Liver (tissue), 9 donors: ENCODE results near the gene FASTK. TPM values are rescaled to one million over a fixed set of nuclear protein-coding genes. Genes with fewer than 3 reads are reported as not detected.

Experiments used
- DNase-seq: peaks from one replicate; pipeline ENCODE4 v3.0.0-alpha.2; 2017; ENCODE audit warnings: low spot score
- H3K27ac ChIP-seq, 2 donors: one replicate each; pipeline ENCODE4 v1.7.0; 2013; ENCODE audit warnings: inconsistent platforms in 2 of 2, low read length in 2 of 2, control low read depth in 1 of 2, low read depth in 1 of 2, mild to moderate bottlenecking in 1 of 2
- H3K27me3 ChIP-seq, 4 donors: one replicate each; pipeline versions ENCODE4 v1.6.1 to v1.7.0; 2013; ENCODE audit warnings: low read length in 3 of 4, inconsistent platforms in 1 of 4, mild to moderate bottlenecking in 1 of 4, moderate library complexity in 1 of 4; ENCODE audit not compliant: control insufficient read depth in 4 of 4, insufficient read depth in 4 of 4
- H3K36me3 ChIP-seq, 4 donors: one replicate each; pipeline versions ENCODE4 v1.6.1 to v1.7.0; 2013; ENCODE audit warnings: low read length in 3 of 4, mild to moderate bottlenecking in 3 of 4, low read depth in 1 of 4, moderate library complexity in 1 of 4; ENCODE audit not compliant: control insufficient read depth in 4 of 4, insufficient read depth in 3 of 4
- H3K4me1 ChIP-seq, 4 donors: one replicate each; pipeline versions ENCODE4 v1.6.1 to v1.7.0; 2013; ENCODE audit warnings: low read length in 3 of 4, mild to moderate bottlenecking in 3 of 4, moderate library complexity in 1 of 4; ENCODE audit not compliant: control insufficient read depth in 4 of 4, insufficient read depth in 4 of 4
- H3K4me3 ChIP-seq, 3 donors: one replicate each; pipeline versions ENCODE4 v1.6.1 to v1.7.0; 2013; ENCODE audit warnings: low read length in 3 of 3, control low read depth in 1 of 3, low read depth in 1 of 3, mild to moderate bottlenecking in 1 of 3
- H3K9ac ChIP-seq, 2 donors: one replicate each; pipeline ENCODE4 v1.7.0; 2013; ENCODE audit warnings: low read length in 2 of 2, mild to moderate bottlenecking in 2 of 2, moderate library complexity in 2 of 2, control low read depth in 1 of 2, low read depth in 1 of 2
- H3K9me3 ChIP-seq, 4 donors: one replicate each; pipeline versions ENCODE4 v1.6.1 to v1.7.0; 2013; ENCODE audit warnings: low read length in 3 of 4; ENCODE audit not compliant: control insufficient read depth in 4 of 4
- CTCF ChIP-seq: fragments of 150-350 bp; IDR thresholded peaks from 2 replicates; pipeline ENCODE4 v1.5.1; 2017; ENCODE audit warnings: improper control_type of control experiment, low read depth, low read length; ENCODE audit not compliant: missing input control
- FOXA1 ChIP-seq: IDR thresholded peaks from 2 replicates; pipeline ENCODE4 v1.6.1; 2016; ENCODE audit warnings: antibody characterized with exemption
- FOXA2 ChIP-seq: IDR thresholded peaks from 2 replicates; pipeline ENCODE4 v1.6.1; 2016; ENCODE audit warnings: antibody characterized with exemption
- NR2F2 ChIP-seq: IDR thresholded peaks from 2 replicates; pipeline ENCODE4 v1.6.1; 2016; ENCODE audit warnings: antibody characterized with exemption
- RAD21 ChIP-seq, 2 donors: IDR thresholded peaks; 2 replicates each; pipeline ENCODE4 v1.6.1; 2016; ENCODE audit warnings: antibody characterized with exemption in 2 of 2, mild to moderate bottlenecking in 2 of 2
- RXRA ChIP-seq, 2 donors: IDR thresholded peaks; 2 replicates each; pipeline ENCODE4 v1.6.1; 2017 to 2018; ENCODE audit warnings: antibody characterized with exemption in 2 of 2, mild to moderate bottlenecking in 1 of 2
- SP1 ChIP-seq: IDR thresholded peaks from 2 replicates; pipeline ENCODE4 v1.6.1; 2018; ENCODE audit warnings: antibody characterized with exemption, mild to moderate bottlenecking
- YY1 ChIP-seq: IDR thresholded peaks from 2 replicates; pipeline ENCODE4 v1.6.1; 2016; ENCODE audit warnings: antibody characterized with exemption, mild to moderate bottlenecking
- ZBTB33 ChIP-seq: IDR thresholded peaks from 2 replicates; pipeline ENCODE4 v1.6.1; 2016; ENCODE audit warnings: antibody characterized with exemption
- WGBS: extraction: QIAGEN DNeasy Blood & Tissue Kit; methylation state at CpG from one replicate; pipeline ENCODE4 v1.1.7; 2013; 5-methylcytosine and 5-hydroxymethylcytosine counted together
- polyA plus RNA-seq, 2 donors: library from polyadenylated mRNA; stranded (reverse) in 1 of 2; unstranded in 1 of 2; fragments of 200-250 nt in 1 of 2; fragments of >200 nt in 1 of 2; fragmentation: Nextera tagmentation in 1 of 2; extraction: Ambion mirVana in 1 of 2; gene quantifications; one replicate each; pipeline versions ENCODE4 v1.2.1 to v1.2.3, GENCODE V29; 2013 to 2015
- total RNA-seq, 2 donors: library from RNA; depleted of rRNA; stranded (reverse); fragments of >200 nt; gene quantifications; one replicate each; pipeline ENCODE4 v1.2.3, GENCODE V29; 2014
- TF ChIP-seq, protein P1 (sequence below): IDR thresholded peaks from 2 replicates; pipeline ENCODE4 v1.6.1; 2016; ENCODE audit warnings: antibody characterized with exemption
- donor health status: healthy.
- donor health status: healthy.
- donor health status: healthy.
- donor health status: healthy.
- donor health status: healthy.

FASTK gene
- total and polyA plus RNA-seq, 4 donors, result 31.1 to 62.8 (median 43.7) TPM

- H3K27ac ChIP-seq, result peak overlapping the region; percentile 81 to 93
- no peaks in the 10 kb centered on the region for H3K27me3 ChIP-seq
- no peak for DNase-seq
- 83% methylated on average over 22 of the region's 22 CpGs for WGBS
- peaks cover 0 to 2% (median 0%) of the 10 kb centered on the region in 4 donors for H3K36me3 ChIP-seq
- H3K4me1 ChIP-seq, result peaks cover 10 to 51% (median 37%) of the 10 kb centered on the region in 4 donors
- no peak overlapping the region for H3K4me3 ChIP-seq
- TF ChIP-seq RAD21 (IDR thresholded peaks at IDR 0.05) (no peak), FOXA2 (no peak), YY1 (no peak), FOXA1 (no peak)
- TF ChIP-seq, protein P1, sequence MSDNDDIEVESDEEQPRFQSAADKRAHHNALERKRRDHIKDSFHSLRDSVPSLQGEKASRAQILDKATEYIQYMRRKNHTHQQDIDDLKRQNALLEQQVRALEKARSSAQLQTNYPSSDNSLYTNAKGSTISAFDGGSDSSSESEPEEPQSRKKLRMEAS, result no peak
- H3K9me3 ChIP-seq, result no peaks in the 10 kb centered on the region
- H3K9ac ChIP-seq, result peak overlapping the region in 1 of 2 donors; percentile 23
Measured at GRCh38 chr7:151089893-151090730, 9.5 kb upstream of the FASTK start.

GRCh38 chr7:151088856-151089699 is 8.5 kb upstream of the FASTK start:
- peak overlapping the region; percentile 81 to 93 for H3K27ac ChIP-seq
- DNase-seq, result no peak
- H3K9me3 ChIP-seq, result no peaks in the 10 kb centered on the region
- H3K4me1 ChIP-seq, result peaks cover 10 to 53% (median 38%) of the 10 kb centered on the region in 4 donors
- H3K27me3 ChIP-seq, result no peaks in the 10 kb centered on the region
- TF ChIP-seq SP1, result peak; percentile 54
- no peak for TF ChIP-seq ZBTB33
- TF ChIP-seq YY1, result no peak
- TF ChIP-seq, protein P1, result peak; percentile 21
- no peak for TF ChIP-seq FOXA1
- TF ChIP-seq NR2F2, result peak; percentile 79
- peak in 1 of 2 donors; percentile 15 for TF ChIP-seq RXRA (IDR thresholded peaks at IDR 0.05)
- no peak for TF ChIP-seq CTCF
- peak overlapping the region in 1 of 3 donors; percentile 75 for H3K4me3 ChIP-seq
- whole genome bisulfite sequencing, result 29% methylated on average over 30 of the region's 30 CpGs
- peaks cover 0 to 2% (median 0%) of the 10 kb centered on the region in 4 donors for H3K36me3 ChIP-seq
- H3K9ac ChIP-seq, result peak overlapping the region in 1 of 2 donors; percentile 23
